HEK293 (cell line): ENCODE results near the gene NECAB3.

Source experiments
- CTCF ChIA-PET: fragments of 350-600 bp; formaldehyde crosslinking; extraction: SDS; loops from one replicate; lab custom pipeline; 2021; ENCODE audit warnings: antibody characterized with exemption; lab: Yijun Ruan, JAX
- POLR2A ChIA-PET: fragments of 300-600 bp; formaldehyde crosslinking; extraction: SDS; loops from one replicate; lab custom pipeline; 2020; ENCODE audit warnings: antibody characterized with exemption, inconsistent platforms; lab: Yijun Ruan, JAX
- H3K27ac ChIP-seq: fragments of 200-500 bp; sonication (Bioruptor generic); 2 replicates; pipeline ENCODE4 v1.5.1; 2014; ENCODE audit warnings: low read depth, low read length, control low read depth, inconsistent platforms; ENCODE audit errors: extremely low read depth
- H3K36me3 ChIP-seq, 2 experiments: fragments of 200-500 bp in 1 of 2; sonication (Bioruptor generic) in 1 of 2; 1 replicate in 1 of 2; 2 replicates in 1 of 2; pipeline ENCODE4 v1.5.1; 2014 to 2017; ENCODE audit warnings: inconsistent platforms in 2 of 2, low read length in 2 of 2; ENCODE audit not compliant: control insufficient read depth in 2 of 2, insufficient read depth in 1 of 2
- H3K4me1 ChIP-seq: fragments of 200-500 bp; sonication (Bioruptor generic); 2 replicates; pipeline ENCODE4 v1.5.1; 2014; ENCODE audit warnings: mild to moderate bottlenecking, low read length, inconsistent platforms; ENCODE audit not compliant: control insufficient read depth, insufficient read depth
- H3K4me3 ChIP-seq: 2 replicates; pipeline ENCODE4 v1.5.1; 2011; ENCODE audit warnings: low read depth, mild to moderate bottlenecking, control low read depth, low read length, moderate library complexity
- H3K9me3 ChIP-seq: fragments of 200-500 bp; sonication (Bioruptor generic); 2 replicates; pipeline ENCODE4 v1.5.1; 2014; ENCODE audit warnings: low read depth, low read length, inconsistent platforms; ENCODE audit not compliant: control insufficient read depth, insufficient read depth
- ZBTB21 ChIP-seq: fragments of 450-650 bp; formaldehyde crosslinking; IDR thresholded peaks from 2 replicates; pipeline ENCODE4 v1.5.1; 2017; ENCODE audit warnings: missing biosample characterization, missing genetic modification characterization
- ZNF10 ChIP-seq: fragments of 450-650 bp; formaldehyde crosslinking; IDR thresholded peaks from 2 replicates; pipeline ENCODE4 v1.5.1; 2017; ENCODE audit warnings: missing biosample characterization, missing genetic modification characterization
- ZNF19 ChIP-seq: fragments of 450-650 bp; formaldehyde crosslinking; IDR thresholded peaks from 2 replicates; pipeline ENCODE4; 2016; ENCODE audit warnings: missing biosample characterization, missing genetic modification characterization, low read depth
- ZNF2 ChIP-seq: fragments of 450-650 bp; formaldehyde crosslinking; IDR thresholded peaks from 2 replicates; pipeline ENCODE4 v1.5.1; 2016; ENCODE audit warnings: missing biosample characterization, missing genetic modification characterization
- ZNF202 ChIP-seq: fragments of 450-650 bp; formaldehyde crosslinking; IDR thresholded peaks from 2 replicates; pipeline ENCODE4 v1.5.1; 2016; ENCODE audit warnings: missing biosample characterization, missing genetic modification characterization, borderline replicate concordance
- ZNF335 ChIP-seq: fragments of 450-650 bp; formaldehyde crosslinking; conservative IDR thresholded peaks from 2 replicates; pipeline ENCODE4 v1.5.1; 2016; ENCODE audit warnings: missing biosample characterization, missing genetic modification characterization
- ZNF366 ChIP-seq: fragments of 450-650 bp; formaldehyde crosslinking; conservative IDR thresholded peaks from 2 replicates; pipeline ENCODE4 v1.5.1; 2016; ENCODE audit warnings: missing biosample characterization, missing genetic modification characterization
- ZNF391 ChIP-seq: fragments of 450-650 bp; formaldehyde crosslinking; IDR thresholded peaks from 2 replicates; pipeline ENCODE4 v1.5.1; 2016; ENCODE audit warnings: low read depth, missing biosample characterization, missing genetic modification characterization, borderline replicate concordance
- ZNF48 ChIP-seq: fragments of 450-650 bp; formaldehyde crosslinking; IDR thresholded peaks from 2 replicates; pipeline ENCODE4 v1.5.1; 2016; ENCODE audit warnings: missing biosample characterization, missing genetic modification characterization
- ZNF530 ChIP-seq: fragments of 450-650 bp; formaldehyde crosslinking; IDR thresholded peaks from 2 replicates; pipeline ENCODE4 v1.5.1; 2016; ENCODE audit warnings: low read depth, missing biosample characterization, missing genetic modification characterization
- ZNF585B ChIP-seq: fragments of 450-650 bp; formaldehyde crosslinking; IDR thresholded peaks from 2 replicates; pipeline ENCODE4 v1.5.1; 2016; ENCODE audit warnings: missing biosample characterization, missing genetic modification characterization
- ZNF610 ChIP-seq: fragments of 450-650 bp; formaldehyde crosslinking; IDR thresholded peaks from 2 replicates; pipeline ENCODE4 v1.5.1; 2016; ENCODE audit warnings: missing biosample characterization, missing genetic modification characterization, borderline replicate concordance
- ZNF629 ChIP-seq: fragments of 450-650 bp; formaldehyde crosslinking; IDR thresholded peaks from 2 replicates; pipeline ENCODE4 v1.5.1; 2017; ENCODE audit warnings: missing biosample characterization, missing genetic modification characterization
- ZNF707 ChIP-seq: fragments of 450-650 bp; formaldehyde crosslinking; IDR thresholded peaks from 2 replicates; pipeline ENCODE4 v1.5.1; 2016; ENCODE audit warnings: missing biosample characterization, missing genetic modification characterization
- TF ChIP-seq, protein P1 (sequence below): fragments of 450-650 bp; formaldehyde crosslinking; IDR thresholded peaks from 2 replicates; pipeline ENCODE4 v1.5.1; 2016; ENCODE audit warnings: missing biosample characterization, missing genetic modification characterization
- TF ChIP-seq, protein P2 (sequence below): fragments of 450-650 bp; formaldehyde crosslinking; IDR thresholded peaks from 2 replicates; pipeline ENCODE4 v1.5.1; 2017; ENCODE audit warnings: missing biosample characterization, missing genetic modification characterization
- TF ChIP-seq, protein P3 (sequence below): fragments of 450-650 bp; formaldehyde crosslinking; IDR thresholded peaks from 2 replicates; pipeline ENCODE4 v1.5.1; 2016; ENCODE audit warnings: missing biosample characterization, missing genetic modification characterization
- TF ChIP-seq, protein P4 (sequence below): fragments of 450-650 bp; formaldehyde crosslinking; IDR thresholded peaks from 2 replicates; pipeline ENCODE4 v1.5.1; 2016; ENCODE audit warnings: missing biosample characterization, missing genetic modification characterization, borderline replicate concordance
- TF ChIP-seq, protein P5 (sequence below): fragments of 450-650 bp; formaldehyde crosslinking; IDR thresholded peaks from 2 replicates; pipeline ENCODE4 v1.5.1; 2016; ENCODE audit warnings: missing biosample characterization, missing genetic modification characterization
- TF ChIP-seq, protein P6 (sequence below): fragments of 450-650 bp; formaldehyde crosslinking; IDR thresholded peaks from 2 replicates; pipeline ENCODE4 v1.5.1; 2016; ENCODE audit warnings: missing biosample characterization, missing genetic modification characterization

NECAB3 gene

DNA sequence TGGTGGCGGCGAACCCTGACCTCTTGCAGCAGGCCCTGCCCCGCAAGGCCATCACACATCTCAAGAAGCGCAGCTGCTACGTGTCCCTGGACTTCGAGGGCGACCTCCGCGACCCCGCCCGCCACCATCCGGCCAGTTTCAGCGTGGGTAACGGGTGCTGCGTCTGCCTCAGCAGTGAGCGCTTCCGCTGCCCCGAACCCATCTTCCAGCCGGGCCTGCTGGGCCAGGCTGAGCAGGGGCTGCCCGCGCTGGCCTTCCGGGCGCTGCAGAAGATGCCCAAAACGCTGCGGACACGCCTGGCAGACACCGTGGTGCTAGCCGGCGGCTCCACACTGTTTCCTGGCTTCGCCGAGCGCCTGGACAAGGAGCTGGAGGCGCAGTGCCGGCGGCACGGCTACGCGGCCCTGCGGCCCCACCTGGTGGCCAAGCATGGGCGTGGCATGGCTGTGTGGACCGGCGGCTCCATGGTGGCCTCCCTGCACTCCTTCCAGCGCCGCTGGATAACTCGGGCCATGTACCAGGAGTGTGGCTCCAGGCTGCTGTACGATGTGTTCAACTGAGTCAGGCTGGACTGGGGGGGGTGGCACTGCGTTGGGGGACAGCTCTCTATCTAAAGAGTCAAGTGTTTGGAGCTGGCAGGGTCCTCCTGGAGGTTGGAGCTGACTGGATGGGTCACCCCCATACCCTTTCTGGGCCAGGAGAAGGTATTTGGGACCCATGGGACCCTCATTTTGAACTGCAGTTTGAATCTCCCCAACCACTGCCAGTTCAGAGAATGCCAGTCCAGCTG, 6.4 kb downstream of the NECAB3 start:
- Histone ChIP-seq H3K4me3 (no peak overlapping the region), H3K4me1 (no peaks in the 10 kb centered on the region), H3K9me3 (no peaks in the 10 kb centered on the region), H3K36me3 (peaks cover 0 to 56% of the 10 kb centered on the region in 2 experiments; a peak in 1 of 3 replicates), H3K27ac (no peak overlapping the region)
- CTCF ChIA-PET = interaction anchor here (0.6 to 1.5 kb wide), 8 partner anchors 10 to 381 kb away, joined by 3 to 6 read pairs (median 4); partner anchors contain the start of gene ZNF341
- TF ChIP-seq ZNF391 (tag by site-specific recombination) (no peak), ZNF335 (tag by site-specific recombination) (no peak), ZBTB21 (tag by site-specific recombination) (no peak), ZNF530 (no peak), ZNF48 (tag by site-specific recombination) (no peak), ZNF707 (tag by site-specific recombination) (no peak), ZNF585B (tag by site-specific recombination) (no peak), ZNF202 (peak; percentile 47; the same call in 1 of the 2 replicates), ZNF19 (tag by site-specific recombination) (no peak), ZNF2 (tag by site-specific recombination) (peak; percentile 97), ZNF10 (tag by site-specific recombination) (no peak), ZNF610 (tag by site-specific recombination) (no peak), ZNF366 (tag by site-specific recombination) (no peak), ZNF629 (no peak)
- TF ChIP-seq, protein P1, sequence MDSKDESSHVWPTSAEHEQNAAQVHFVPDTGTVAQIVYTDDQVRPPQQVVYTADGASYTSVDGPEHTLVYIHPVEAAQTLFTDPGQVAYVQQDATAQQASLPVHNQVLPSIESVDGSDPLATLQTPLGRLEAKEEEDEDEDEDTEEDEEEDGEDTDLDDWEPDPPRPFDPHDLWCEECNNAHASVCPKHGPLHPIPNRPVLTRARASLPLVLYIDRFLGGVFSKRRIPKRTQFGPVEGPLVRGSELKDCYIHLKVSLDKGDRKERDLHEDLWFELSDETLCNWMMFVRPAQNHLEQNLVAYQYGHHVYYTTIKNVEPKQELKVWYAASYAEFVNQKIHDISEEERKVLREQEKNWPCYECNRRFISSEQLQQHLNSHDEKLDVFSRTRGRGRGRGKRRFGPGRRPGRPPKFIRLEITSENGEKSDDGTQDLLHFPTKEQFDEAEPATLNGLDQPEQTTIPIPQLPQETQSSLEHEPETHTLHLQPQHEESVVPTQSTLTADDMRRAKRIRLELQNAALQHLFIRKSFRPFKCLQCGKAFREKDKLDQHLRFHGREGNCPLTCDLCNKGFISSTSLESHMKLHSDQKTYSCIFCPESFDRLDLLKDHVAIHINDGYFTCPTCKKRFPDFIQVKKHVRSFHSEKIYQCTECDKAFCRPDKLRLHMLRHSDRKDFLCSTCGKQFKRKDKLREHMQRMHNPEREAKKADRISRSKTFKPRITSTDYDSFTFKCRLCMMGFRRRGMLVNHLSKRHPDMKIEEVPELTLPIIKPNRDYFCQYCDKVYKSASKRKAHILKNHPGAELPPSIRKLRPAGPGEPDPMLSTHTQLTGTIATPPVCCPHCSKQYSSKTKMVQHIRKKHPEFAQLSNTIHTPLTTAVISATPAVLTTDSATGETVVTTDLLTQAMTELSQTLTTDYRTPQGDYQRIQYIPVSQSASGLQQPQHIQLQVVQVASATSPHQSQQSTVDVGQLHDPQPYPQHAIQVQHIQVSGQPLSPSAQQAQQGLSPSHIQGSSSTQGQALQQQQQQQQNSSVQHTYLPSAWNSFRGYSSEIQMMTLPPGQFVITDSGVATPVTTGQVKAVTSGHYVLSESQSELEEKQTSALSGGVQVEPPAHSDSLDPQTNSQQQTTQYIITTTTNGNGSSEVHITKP (tag by site-specific recombination) = no peak
- TF ChIP-seq, protein P2, sequence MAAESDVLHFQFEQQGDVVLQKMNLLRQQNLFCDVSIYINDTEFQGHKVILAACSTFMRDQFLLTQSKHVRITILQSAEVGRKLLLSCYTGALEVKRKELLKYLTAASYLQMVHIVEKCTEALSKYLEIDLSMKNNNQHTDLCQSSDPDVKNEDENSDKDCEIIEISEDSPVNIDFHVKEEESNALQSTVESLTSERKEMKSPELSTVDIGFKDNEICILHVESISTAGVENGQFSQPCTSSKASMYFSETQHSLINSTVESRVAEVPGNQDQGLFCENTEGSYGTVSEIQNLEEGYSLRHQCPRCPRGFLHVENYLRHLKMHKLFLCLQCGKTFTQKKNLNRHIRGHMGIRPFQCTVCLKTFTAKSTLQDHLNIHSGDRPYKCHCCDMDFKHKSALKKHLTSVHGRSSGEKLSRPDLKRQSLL (tag by site-specific recombination) = 0 out of 2 replicates have a peak, but pooled peaks have one; percentile 14
- TF ChIP-seq, protein P3, sequence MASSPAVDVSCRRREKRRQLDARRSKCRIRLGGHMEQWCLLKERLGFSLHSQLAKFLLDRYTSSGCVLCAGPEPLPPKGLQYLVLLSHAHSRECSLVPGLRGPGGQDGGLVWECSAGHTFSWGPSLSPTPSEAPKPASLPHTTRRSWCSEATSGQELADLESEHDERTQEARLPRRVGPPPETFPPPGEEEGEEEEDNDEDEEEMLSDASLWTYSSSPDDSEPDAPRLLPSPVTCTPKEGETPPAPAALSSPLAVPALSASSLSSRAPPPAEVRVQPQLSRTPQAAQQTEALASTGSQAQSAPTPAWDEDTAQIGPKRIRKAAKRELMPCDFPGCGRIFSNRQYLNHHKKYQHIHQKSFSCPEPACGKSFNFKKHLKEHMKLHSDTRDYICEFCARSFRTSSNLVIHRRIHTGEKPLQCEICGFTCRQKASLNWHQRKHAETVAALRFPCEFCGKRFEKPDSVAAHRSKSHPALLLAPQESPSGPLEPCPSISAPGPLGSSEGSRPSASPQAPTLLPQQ (tag by site-specific recombination) = no peak
- TF ChIP-seq, protein P4, sequence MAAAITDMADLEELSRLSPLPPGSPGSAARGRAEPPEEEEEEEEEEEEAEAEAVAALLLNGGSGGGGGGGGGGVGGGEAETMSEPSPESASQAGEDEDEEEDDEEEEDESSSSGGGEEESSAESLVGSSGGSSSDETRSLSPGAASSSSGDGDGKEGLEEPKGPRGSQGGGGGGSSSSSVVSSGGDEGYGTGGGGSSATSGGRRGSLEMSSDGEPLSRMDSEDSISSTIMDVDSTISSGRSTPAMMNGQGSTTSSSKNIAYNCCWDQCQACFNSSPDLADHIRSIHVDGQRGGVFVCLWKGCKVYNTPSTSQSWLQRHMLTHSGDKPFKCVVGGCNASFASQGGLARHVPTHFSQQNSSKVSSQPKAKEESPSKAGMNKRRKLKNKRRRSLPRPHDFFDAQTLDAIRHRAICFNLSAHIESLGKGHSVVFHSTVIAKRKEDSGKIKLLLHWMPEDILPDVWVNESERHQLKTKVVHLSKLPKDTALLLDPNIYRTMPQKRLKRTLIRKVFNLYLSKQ = no peak
- TF ChIP-seq, protein P5, sequence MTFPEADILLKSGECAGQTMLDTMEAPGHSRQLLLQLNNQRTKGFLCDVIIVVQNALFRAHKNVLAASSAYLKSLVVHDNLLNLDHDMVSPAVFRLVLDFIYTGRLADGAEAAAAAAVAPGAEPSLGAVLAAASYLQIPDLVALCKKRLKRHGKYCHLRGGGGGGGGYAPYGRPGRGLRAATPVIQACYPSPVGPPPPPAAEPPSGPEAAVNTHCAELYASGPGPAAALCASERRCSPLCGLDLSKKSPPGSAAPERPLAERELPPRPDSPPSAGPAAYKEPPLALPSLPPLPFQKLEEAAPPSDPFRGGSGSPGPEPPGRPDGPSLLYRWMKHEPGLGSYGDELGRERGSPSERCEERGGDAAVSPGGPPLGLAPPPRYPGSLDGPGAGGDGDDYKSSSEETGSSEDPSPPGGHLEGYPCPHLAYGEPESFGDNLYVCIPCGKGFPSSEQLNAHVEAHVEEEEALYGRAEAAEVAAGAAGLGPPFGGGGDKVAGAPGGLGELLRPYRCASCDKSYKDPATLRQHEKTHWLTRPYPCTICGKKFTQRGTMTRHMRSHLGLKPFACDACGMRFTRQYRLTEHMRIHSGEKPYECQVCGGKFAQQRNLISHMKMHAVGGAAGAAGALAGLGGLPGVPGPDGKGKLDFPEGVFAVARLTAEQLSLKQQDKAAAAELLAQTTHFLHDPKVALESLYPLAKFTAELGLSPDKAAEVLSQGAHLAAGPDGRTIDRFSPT (tag by site-specific recombination) = 0 out of 2 replicates have a peak, but pooled peaks have one; percentile 52
- TF ChIP-seq, protein P6, sequence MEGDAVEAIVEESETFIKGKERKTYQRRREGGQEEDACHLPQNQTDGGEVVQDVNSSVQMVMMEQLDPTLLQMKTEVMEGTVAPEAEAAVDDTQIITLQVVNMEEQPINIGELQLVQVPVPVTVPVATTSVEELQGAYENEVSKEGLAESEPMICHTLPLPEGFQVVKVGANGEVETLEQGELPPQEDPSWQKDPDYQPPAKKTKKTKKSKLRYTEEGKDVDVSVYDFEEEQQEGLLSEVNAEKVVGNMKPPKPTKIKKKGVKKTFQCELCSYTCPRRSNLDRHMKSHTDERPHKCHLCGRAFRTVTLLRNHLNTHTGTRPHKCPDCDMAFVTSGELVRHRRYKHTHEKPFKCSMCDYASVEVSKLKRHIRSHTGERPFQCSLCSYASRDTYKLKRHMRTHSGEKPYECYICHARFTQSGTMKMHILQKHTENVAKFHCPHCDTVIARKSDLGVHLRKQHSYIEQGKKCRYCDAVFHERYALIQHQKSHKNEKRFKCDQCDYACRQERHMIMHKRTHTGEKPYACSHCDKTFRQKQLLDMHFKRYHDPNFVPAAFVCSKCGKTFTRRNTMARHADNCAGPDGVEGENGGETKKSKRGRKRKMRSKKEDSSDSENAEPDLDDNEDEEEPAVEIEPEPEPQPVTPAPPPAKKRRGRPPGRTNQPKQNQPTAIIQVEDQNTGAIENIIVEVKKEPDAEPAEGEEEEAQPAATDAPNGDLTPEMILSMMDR (tag by site-specific recombination) = peak; percentile 31; the same call in 1 of the 2 replicates
- POLR2A ChIA-PET = interaction anchor here (0.9 to 2.3 kb wide), 4 partner anchors 12 to 266 kb away, joined by 3 to 6 read pairs (median 4); partner anchors contain the start of genes CDK5RAP1 and E2F1
